ENCODE data around the gene XYLT1.

The XYLT1 gene

DNA sequence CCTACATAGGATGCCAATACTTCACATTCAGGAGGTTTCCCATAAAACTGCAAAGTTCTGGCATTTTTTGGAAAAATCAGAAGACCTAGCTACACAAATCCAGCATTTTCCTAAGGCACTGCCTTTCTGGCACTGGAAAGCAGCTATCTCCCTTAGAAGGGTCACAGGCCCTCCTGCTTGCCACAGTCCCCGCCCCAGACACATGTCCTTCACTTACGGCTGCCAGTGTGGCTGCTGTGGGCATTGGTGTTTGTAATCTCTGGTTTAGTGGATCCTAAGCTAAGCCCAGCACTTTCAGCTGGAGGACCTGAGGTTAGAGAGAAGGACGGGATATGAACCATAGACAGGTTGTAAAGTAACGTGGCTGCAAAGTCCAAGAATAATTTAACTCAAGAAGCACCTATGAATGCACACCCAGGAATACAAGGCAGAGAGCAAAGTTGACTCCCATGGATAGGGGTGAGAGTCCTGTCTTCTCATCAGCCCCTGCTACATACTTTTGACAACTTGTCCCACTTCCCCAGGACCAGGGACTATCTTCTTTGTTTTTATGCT lies 100.0 kb downstream of the XYLT1 start:
- Mint-ChIP-seq H3K4me3 (peak overlapping the region; percentile 88), H3K27me3 (ENCODE audit: low read depth) (no peaks in the 10 kb centered on the region), H3K4me1 (ENCODE audit: low read depth) (peaks cover 81% of the 10 kb centered on the region), H3K36me3 (ENCODE audit: low read depth) (peaks cover 33% of the 10 kb centered on the region), H3K9me3 (no peaks in the 10 kb centered on the region), H3K27ac (peak overlapping the region; percentile 97)
- DNase-seq (ENCODE audit: low spot score) = no peak

DNA sequence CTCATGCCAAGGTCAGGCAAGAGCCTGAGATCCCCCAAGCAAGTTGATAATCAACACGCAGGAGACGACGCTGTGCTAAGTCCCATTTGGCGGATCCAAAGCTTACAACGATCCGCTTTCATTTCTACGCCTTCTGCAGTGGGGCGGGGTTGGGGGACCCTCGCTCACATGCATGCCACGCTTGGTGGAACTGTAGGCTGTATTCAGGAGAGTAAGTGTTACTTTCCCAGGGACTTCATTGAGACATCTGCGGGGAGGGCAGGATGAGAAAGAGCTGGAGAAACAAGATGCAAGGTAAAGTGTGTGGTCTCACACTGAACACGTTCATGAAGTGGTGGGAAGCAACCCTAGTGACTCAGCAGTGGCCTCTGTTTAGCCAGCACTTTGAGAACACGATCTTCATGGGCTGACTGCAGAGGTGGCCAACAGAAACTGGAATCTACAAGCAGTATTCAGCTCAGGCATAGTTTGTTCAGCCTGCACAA lies 100.5 kb downstream of the XYLT1 start:
- no peaks in the 10 kb centered on the region for H3K27me3 Mint-ChIP-seq (ENCODE audit: low read depth)
- peak overlapping the region; percentile 88 for H3K4me3 Mint-ChIP-seq
- H3K27ac Mint-ChIP-seq = peak overlapping the region; percentile 97
- H3K9me3 Mint-ChIP-seq = no peaks in the 10 kb centered on the region
- H3K36me3 Mint-ChIP-seq (ENCODE audit: low read depth) = peaks cover 38% of the 10 kb centered on the region
- DNase-seq (ENCODE audit: low spot score) = peak; percentile 35
- H3K4me1 Mint-ChIP-seq (ENCODE audit: low read depth) = peaks cover 84% of the 10 kb centered on the region

DNA sequence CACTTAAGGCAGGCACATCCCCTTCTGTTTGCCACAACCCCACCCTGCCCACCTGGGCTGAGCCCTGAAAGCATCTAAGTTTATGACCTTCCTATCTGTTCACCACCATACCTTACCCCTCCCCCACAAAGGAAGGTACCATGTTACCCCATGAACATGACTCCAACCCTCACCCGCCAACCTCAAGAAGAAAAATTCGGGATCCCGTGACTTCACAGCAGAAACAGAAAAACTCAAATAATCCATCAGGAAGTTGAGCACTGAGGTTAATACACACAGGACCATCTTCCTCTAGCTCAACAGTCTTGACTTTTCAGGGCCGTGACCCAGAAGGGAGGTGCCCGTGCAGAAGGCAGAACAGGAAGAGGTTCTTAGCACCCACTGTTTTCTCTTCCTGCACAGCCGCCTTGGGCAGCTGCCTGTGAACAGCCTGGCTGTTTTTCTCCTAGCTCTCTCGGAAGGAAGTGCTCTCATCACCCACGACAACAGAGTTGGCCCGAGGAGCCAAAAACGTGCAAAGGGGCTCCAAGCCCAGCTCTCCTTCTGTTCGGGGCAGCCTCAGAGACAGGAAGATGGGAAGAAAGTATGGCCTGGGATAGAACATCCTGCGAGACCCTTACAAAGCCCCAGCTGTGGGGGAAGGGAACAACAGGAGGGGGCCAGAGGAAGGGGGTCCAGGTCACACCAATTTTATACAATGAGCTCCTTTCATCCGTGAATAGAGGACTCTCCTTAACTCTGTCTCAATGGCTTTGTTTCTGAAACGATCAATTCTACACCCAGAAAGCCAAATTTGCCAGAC lies 101.1 kb downstream of the XYLT1 start:
- peaks cover 87% of the 10 kb centered on the region for H3K4me1 Mint-ChIP-seq (ENCODE audit: low read depth)
- H3K9me3 Mint-ChIP-seq = no peaks in the 10 kb centered on the region
- H3K27ac Mint-ChIP-seq = peak overlapping the region; percentile 97
- peak overlapping the region; percentile 88 for H3K4me3 Mint-ChIP-seq
- DNase-seq (ENCODE audit: low spot score) = peak; percentile 62
- no peaks in the 10 kb centered on the region for H3K27me3 Mint-ChIP-seq (ENCODE audit: low read depth)
- H3K36me3 Mint-ChIP-seq (ENCODE audit: low read depth) = peaks cover 38% of the 10 kb centered on the region

DNA sequence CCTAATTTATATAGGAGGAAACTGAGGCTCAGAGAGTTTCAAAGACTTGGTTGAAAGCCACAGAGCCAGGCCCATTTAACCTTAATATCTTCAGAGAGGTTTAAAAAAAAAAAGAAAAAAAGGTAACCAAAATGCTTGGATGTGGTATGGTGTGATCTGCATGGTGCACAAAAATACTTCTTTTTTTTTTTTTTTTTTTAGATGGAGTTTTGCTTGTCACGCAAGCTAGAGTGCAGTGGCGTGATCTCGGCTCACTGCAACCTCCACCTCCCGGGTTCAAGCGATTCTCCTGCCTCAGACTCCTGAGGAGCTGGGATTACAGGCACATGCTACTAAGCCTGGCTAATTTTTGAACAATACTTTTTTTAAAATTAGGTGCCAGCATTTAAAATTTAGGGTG lies 101.8 kb downstream of the XYLT1 start:
- Mint-ChIP-seq H3K4me3 (peak overlapping the region; percentile 88), H3K27me3 (ENCODE audit: low read depth) (no peaks in the 10 kb centered on the region), H3K9me3 (no peaks in the 10 kb centered on the region), H3K27ac (peak overlapping the region; percentile 97), H3K4me1 (ENCODE audit: low read depth) (peaks cover 88% of the 10 kb centered on the region), H3K36me3 (ENCODE audit: low read depth) (peaks cover 40% of the 10 kb centered on the region)
- no peak for DNase-seq (ENCODE audit: low spot score)

DNA sequence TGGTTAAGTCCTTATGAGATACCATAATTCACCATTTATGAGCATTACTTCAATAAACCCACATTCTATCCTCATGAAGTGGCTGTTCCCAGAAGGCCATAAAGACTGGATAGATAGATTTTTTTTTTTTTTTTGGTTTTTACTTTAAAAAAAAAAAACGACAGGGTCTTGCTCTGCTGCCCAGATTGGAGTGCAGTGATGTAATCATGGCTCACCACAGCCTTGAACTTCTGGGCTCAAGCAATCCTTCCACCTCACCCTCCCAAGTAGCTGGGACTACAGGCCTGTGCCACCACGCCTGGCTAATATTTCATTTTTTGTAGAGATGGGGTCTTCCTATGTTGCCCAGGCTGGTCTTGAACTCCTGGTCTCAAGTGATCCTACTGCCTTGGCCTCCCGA lies 102.3 kb downstream of the XYLT1 start:
- Mint-ChIP-seq H3K4me1 (ENCODE audit: low read depth) (peaks cover 89% of the 10 kb centered on the region), H3K36me3 (ENCODE audit: low read depth) (peaks cover 38% of the 10 kb centered on the region), H3K27me3 (ENCODE audit: low read depth) (no peaks in the 10 kb centered on the region), H3K4me3 (peak overlapping the region; percentile 88), H3K9me3 (no peaks in the 10 kb centered on the region), H3K27ac (peak overlapping the region; percentile 97)
- DNase-seq (ENCODE audit: low spot score) = no peak

DNA sequence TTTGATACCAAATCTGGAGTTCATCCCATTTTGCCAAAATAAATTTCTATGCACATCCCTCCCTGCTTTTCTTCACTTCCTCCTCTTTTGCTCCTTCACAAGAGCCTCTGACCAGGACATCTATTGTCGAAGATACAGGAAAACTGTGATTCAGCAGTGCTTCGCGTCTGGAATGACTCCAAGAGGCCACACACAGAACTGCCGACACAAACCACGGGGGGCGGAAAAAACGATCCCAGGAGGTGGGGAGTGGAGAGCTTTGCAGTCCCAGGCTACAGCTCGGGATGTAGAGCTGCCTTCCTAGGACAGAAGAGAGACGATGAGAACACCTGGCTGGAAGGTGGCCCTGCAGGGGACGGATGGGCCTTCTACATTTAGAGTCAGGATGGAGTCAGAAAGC lies 102.8 kb downstream of the XYLT1 start:
- peak overlapping the region; percentile 87 for H3K27ac Mint-ChIP-seq
- no peaks in the 10 kb centered on the region for H3K9me3 Mint-ChIP-seq
- DNase-seq (ENCODE audit: low spot score) = no peak
- H3K27me3 Mint-ChIP-seq (ENCODE audit: low read depth) = no peaks in the 10 kb centered on the region
- peaks cover 38% of the 10 kb centered on the region for H3K36me3 Mint-ChIP-seq (ENCODE audit: low read depth)
- peak overlapping the region; percentile 54 for H3K4me3 Mint-ChIP-seq
- peaks cover 93% of the 10 kb centered on the region for H3K4me1 Mint-ChIP-seq (ENCODE audit: low read depth)

DNA sequence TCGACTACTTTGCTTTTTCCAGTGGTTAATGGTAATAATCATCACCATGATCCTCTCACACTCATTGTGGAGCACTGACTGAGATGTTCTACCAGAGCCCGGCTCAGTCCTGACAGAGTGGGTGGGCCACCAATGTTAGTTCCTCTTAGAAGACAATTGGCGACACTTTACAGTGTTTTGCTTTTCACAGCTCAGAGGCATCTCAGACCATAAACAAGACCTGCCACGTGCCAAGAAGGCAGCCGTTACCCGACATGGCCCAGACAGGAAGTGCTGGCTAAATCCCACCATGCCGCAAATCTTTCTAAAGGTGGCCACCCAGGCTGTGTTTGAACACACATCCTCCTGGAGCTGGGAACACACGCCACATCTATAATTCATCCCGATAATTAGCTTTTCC lies 103.7 kb downstream of the XYLT1 start:
- H3K27me3 Mint-ChIP-seq (ENCODE audit: low read depth) = no peaks in the 10 kb centered on the region
- no peak for DNase-seq (ENCODE audit: low spot score)
- peaks cover 90% of the 10 kb centered on the region for H3K4me1 Mint-ChIP-seq (ENCODE audit: low read depth)
- H3K27ac Mint-ChIP-seq = peak overlapping the region; percentile 81
- no peaks in the 10 kb centered on the region for H3K9me3 Mint-ChIP-seq
- peaks cover 38% of the 10 kb centered on the region for H3K36me3 Mint-ChIP-seq (ENCODE audit: low read depth)
- peak overlapping the region; percentile 57 for H3K4me3 Mint-ChIP-seq

DNA sequence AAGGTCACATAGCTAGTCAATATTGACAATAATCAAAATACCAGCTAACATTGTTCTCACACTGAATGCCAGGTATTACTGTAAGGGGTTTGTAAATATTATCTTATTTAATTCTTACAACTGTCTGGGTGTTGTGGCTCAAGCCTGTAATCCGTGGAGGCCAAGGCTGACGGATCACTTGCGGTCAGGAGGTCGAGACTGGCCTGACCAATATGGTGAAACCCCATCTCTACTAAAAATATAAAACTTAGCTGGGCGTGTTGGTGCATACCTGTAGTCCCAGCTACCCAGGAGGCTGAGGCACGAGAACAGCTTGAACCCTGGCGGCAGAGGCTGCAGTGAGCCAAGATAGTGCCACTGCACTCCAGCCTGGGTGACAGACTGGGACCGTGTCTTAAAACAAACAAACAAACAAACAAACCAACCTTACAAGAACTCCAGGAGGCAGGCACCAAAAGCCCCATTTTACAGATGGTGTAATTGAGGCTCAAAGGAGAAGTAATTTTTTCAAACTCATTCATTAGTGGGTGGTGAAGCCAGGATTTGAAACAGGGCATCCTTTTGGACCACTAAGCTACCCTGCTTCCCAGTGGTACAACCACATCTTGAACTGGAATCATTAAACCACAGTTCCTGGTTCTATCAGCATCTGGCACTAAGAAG lies 104.3 kb downstream of the XYLT1 start:
- Mint-ChIP-seq H3K36me3 (ENCODE audit: low read depth) (peaks cover 39% of the 10 kb centered on the region), H3K9me3 (no peaks in the 10 kb centered on the region), H3K4me3 (no peak overlapping the region), H3K27me3 (ENCODE audit: low read depth) (no peaks in the 10 kb centered on the region), H3K27ac (peak overlapping the region; percentile 15), H3K4me1 (ENCODE audit: low read depth) (peaks cover 88% of the 10 kb centered on the region)
- DNase-seq (ENCODE audit: low spot score) = no peak

DNA sequence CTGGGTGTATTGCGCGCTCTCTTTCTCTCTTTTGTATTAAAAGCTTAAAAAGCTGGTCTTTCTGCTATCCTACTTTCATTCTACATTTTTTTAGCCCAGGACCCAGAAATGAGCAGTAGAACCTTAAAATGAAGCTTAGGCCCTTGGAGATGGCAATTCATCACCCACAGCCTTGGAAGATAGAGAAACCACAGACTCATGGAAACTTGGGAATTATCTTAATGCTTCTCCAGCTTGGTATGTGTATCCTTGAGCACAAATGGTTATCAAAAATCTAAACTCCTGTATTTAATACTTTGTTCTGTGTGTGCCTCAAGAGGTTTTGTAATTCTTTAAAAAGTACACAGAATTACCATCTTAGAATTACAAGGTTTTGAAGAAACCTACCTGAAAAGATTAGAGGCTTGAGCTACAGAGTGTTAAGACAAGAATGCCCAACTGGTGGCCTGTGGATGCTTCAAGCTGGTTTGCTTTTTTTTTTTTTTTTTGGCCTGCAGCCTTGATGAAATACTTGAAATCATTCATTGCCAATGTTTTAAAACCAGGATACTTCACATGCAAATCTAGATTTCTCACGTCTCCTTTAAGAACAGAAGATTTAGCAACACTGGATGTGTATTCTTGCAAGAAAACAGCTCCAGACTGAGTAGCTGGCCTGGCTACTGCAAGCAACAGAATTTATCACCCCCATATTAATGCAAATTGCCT lies 105.0 kb downstream of the XYLT1 start:
- no peak for DNase-seq (ENCODE audit: low spot score)
- Mint-ChIP-seq H3K27me3 (ENCODE audit: low read depth) (no peaks in the 10 kb centered on the region), H3K9me3 (no peaks in the 10 kb centered on the region), H3K27ac (peak overlapping the region; percentile 70), H3K4me3 (peak overlapping the region; percentile 55), H3K36me3 (ENCODE audit: low read depth) (peaks cover 39% of the 10 kb centered on the region), H3K4me1 (ENCODE audit: low read depth) (peaks cover 88% of the 10 kb centered on the region)

DNA sequence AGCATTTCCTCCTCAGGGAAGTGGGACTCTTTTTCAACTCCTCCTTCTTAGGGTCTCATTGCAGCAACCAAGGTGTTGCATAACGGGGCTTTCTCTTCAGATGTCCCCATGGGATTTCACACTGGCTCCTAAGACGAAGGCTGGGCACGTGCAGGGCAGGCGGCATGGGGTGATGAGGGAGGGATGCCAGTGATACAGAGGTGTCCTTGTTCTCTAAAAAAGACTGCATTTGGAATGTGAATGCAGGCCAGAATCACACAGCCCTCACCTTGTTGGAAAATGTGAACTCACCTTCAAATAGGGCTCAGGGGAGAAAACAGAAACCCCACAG lies 105.6 kb downstream of the XYLT1 start:
- peaks cover 88% of the 10 kb centered on the region for H3K4me1 Mint-ChIP-seq (ENCODE audit: low read depth)
- H3K4me3 Mint-ChIP-seq = peak overlapping the region; percentile 55

DNA sequence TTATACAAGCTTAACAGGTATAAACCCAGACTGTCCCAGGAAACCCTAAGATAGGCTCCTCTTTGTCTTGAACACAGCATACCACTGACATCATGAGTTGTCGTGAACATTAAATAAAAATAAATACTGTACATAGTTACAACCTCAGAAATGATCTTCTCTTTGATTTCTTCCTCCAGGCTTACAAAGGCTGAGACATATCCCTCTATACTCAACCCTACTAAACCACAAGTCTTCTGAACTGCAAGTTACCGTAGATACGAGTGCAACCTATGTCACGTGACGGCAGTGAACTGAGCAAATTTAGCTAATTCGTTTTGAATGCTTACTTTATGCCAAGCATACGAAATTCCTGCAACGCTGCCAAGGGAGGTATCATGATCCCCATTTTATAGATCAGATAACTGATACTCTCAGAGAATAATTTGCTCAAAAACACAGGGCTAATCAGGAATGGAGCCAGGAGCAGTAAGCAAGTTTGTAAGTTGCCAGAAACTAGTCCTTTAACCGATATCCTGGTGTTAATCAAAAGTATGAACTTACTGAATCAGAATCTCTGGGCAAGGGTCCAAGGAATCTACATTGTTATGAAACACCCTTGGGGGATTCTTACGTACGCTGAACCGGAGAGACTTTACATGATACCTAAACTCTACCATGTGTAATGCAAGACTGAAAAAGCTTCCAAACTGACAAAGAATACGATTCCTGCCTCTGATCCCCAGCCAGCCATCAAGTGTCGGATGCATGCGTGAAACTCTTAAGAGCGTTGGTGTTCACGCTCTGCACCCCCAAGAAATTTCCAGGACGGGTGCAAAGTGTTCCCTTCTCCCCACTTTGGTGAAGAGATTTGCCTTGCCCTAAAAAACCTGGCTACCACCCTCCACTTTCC lies 106.2 kb downstream of the XYLT1 start:
- DNase-seq (ENCODE audit: low spot score) = peak; percentile 54
- peak overlapping the region; percentile 63 for H3K4me3 Mint-ChIP-seq
- no peaks in the 10 kb centered on the region for H3K27me3 Mint-ChIP-seq (ENCODE audit: low read depth)
- H3K27ac Mint-ChIP-seq = peak overlapping the region; percentile 90
- H3K4me1 Mint-ChIP-seq (ENCODE audit: low read depth) = peaks cover 88% of the 10 kb centered on the region
- H3K9me3 Mint-ChIP-seq = no peaks in the 10 kb centered on the region
- peaks cover 36% of the 10 kb centered on the region for H3K36me3 Mint-ChIP-seq (ENCODE audit: low read depth)

More for the DNA sequence above, 105.6 kb downstream of the XYLT1 start:
- no peak for DNase-seq (ENCODE audit: low spot score)
- peak overlapping the region; percentile 70 for H3K27ac Mint-ChIP-seq
- H3K36me3 Mint-ChIP-seq (ENCODE audit: low read depth) = peaks cover 39% of the 10 kb centered on the region
- no peaks in the 10 kb centered on the region for H3K9me3 Mint-ChIP-seq
- no peaks in the 10 kb centered on the region for H3K27me3 Mint-ChIP-seq (ENCODE audit: low read depth)

DNA sequence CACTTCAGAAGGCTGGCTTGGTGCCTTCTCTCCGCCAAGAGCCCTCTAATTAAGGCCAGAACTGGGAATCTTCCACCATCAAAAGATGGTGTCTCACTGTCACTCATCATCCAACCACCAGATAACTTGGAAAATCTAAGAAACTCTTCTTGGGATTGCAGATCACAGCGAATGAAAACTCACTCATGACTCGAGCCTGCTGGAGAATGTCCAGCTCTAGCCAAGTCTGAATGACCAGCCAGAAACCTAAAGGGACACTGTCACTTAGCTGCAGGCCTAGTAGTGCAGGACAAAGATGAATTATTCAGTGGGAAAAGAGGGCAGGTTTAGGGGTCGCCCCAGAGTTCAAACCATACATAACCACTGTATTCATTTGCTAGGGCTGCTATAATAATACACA lies 107.8 kb downstream of the XYLT1 start:
- peaks cover 34% of the 10 kb centered on the region for H3K36me3 Mint-ChIP-seq (ENCODE audit: low read depth)
- no peaks in the 10 kb centered on the region for H3K27me3 Mint-ChIP-seq (ENCODE audit: low read depth)
- H3K4me1 Mint-ChIP-seq (ENCODE audit: low read depth) = peaks cover 89% of the 10 kb centered on the region
- H3K27ac Mint-ChIP-seq = peak overlapping the region; percentile 90
- H3K4me3 Mint-ChIP-seq = peak overlapping the region; percentile 14
- DNase-seq (ENCODE audit: low spot score) = no peak
- H3K9me3 Mint-ChIP-seq = no peaks in the 10 kb centered on the region

DNA sequence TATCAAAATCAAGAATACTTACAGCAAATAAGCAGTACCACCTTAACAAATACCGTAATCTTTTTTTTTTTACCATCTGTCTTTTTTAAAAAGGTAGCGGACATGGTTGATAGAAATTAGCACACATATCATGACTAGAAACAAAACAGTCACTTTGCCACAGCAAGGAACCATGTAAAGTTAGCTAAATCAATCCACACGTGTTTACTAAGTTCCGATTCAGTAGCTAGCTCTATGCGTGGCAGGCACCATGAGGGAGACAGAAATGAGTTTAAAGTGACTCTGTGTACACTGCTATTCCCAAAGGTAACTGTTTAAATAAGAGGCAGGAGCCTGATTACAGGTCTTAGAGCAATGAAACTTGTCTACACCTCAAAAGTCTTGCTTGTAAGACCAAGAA lies 108.6 kb downstream of the XYLT1 start:
- no peak overlapping the region for H3K4me3 Mint-ChIP-seq

More for the DNA sequence above, 108.6 kb downstream of the XYLT1 start:
- H3K27ac Mint-ChIP-seq = peak overlapping the region; percentile 90
- no peak for DNase-seq (ENCODE audit: low spot score)
- no peaks in the 10 kb centered on the region for H3K27me3 Mint-ChIP-seq (ENCODE audit: low read depth)
- H3K36me3 Mint-ChIP-seq (ENCODE audit: low read depth) = peaks cover 36% of the 10 kb centered on the region
- H3K9me3 Mint-ChIP-seq = no peaks in the 10 kb centered on the region
- peaks cover 82% of the 10 kb centered on the region for H3K4me1 Mint-ChIP-seq (ENCODE audit: low read depth)

All from T-helper 2 cell treated with Interferon-gamma antibody and Interleukin-4, amounts not matched to agents 5 μg/mL and 100 μg/mL, for 36 hours (primary cell).